GM12872 (cell line): ENCODE data around the gene BMP8B.

ENCODE experiments used
- TF ChIP-seq, protein P1 (sequence below): IDR thresholded peaks from 3 replicates; pipeline ENCODE4 v1.5.1; 2011; ENCODE audit warnings: low read depth, mild to moderate bottlenecking, low read length, moderate library complexity; ENCODE audit not compliant: insufficient read depth

Gene BMP8B

DNA sequence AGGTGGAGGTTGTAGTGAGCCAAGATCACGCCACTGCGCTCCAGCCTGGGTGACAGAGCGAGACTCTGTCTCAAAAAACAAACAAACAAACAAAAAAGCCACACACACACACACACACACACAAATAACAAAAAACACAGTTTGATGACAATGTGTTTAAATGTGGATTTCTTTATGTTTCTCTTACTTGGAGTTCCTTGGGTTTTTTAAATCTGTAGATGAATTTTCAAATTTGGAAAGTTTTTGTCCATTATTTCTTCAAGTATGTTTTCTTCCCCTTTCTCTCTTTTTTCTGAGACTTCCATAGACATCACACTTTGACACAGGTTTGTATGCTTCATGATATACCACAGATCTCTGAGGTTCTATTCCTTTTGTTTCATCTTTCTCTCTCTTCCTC is 62.1 kb downstream of the BMP8B start:
- TF ChIP-seq, protein P1, sequence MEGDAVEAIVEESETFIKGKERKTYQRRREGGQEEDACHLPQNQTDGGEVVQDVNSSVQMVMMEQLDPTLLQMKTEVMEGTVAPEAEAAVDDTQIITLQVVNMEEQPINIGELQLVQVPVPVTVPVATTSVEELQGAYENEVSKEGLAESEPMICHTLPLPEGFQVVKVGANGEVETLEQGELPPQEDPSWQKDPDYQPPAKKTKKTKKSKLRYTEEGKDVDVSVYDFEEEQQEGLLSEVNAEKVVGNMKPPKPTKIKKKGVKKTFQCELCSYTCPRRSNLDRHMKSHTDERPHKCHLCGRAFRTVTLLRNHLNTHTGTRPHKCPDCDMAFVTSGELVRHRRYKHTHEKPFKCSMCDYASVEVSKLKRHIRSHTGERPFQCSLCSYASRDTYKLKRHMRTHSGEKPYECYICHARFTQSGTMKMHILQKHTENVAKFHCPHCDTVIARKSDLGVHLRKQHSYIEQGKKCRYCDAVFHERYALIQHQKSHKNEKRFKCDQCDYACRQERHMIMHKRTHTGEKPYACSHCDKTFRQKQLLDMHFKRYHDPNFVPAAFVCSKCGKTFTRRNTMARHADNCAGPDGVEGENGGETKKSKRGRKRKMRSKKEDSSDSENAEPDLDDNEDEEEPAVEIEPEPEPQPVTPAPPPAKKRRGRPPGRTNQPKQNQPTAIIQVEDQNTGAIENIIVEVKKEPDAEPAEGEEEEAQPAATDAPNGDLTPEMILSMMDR: no peak

DNA sequence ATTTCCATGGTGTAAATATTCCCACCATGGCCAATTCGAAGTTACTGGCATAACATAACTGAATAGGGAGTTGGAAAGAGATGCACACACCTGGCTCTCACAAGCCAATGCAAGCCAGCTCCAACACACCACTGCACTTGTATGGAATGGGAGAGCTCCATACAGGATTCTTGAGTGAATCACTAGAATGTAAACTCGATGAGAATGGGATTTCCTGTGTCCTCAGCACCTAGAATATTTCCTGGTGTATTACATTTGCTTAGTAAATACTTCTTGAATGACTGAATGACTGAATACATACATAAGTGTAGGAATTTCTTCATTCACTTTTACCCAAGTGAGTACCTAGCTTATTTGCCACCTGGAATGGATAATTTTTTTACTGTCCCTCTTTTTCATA is 66.2 kb downstream of the BMP8B start:
- TF ChIP-seq, protein P1: no peak

DNA sequence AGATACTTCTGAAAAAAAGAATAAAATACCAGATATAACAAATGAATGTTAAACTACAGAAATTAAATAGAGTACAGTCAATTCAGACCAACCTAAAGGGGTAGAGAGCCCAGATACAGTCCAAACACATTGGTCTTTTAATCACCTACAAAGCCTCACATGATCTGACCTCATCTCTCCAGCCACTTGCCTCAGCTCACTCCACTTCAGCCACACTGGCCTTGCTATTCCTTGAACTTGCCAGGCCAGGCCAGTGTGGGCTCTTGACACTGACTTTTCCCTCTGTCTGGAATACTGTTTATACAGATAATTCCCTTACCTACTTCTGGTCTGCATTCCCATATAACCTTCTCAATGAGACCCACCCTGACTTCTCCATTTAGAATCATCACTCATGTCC is 67.0 kb downstream of the BMP8B start:
- TF ChIP-seq, protein P1: no peak

DNA sequence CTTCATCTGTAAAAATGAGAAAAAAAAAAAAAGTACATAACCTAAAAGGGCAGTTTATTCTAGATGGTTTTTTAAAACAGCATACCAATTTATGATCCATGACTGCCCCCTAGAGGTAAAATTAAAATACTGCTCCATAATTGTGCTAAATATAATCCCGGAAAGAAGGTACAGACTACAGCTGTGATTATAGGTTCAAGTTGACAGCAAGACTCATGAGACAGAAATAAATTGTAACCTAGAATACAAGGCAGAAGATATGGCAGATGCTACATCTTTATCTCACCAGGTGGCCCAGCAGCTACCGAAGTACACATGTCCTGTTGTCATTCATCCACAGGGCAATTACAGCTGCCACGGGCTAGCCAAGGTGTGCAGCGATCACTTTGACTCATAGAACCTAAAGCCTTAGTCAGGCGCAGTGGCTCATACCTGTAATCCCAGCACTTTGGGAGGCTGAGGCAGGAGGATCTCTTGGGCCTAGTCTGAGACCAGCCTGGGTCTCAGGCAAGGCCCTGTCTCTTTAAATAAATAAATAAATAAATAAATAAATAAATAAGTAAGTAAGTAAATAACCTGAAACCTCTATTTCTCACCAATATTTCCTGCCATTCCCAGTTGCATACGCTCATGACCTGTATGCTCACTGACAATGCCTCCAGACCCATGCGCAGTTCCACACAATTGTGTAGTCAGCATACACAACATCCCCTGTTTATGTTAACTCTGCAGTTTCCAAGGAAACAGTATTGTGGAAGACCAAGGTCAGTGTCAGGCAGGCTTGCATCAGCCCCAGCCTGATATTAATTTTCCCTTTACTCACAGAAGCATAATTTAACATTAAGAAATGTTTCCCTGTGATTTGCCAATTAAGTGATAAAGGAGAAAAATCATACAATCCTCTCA is 68.3 kb downstream of the BMP8B start:
- TF ChIP-seq, protein P1: peak; percentile 44; the same call in 1 of the 3 replicates

DNA sequence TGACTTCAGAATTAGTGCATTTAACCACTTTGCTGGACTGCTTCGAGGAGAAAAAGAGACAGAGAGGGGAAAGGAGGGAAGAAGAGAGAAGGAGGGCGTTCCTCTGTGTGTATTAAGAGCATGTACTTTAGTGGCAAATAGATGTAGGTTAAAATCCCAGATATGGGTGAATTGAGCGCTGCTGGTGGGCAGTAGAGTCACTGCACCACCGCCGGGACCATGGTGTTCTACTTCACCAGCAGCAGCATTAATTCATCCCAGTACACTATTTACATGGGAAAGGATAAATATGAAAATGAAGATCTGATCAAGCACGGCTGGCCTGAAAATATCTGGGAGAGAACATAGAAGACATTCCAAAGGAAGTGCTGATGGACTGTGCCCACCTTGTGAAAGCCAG is 70.9 kb downstream of the BMP8B start:
- TF ChIP-seq, protein P1: peak; percentile 24; the same call in 1 of the 3 replicates

DNA sequence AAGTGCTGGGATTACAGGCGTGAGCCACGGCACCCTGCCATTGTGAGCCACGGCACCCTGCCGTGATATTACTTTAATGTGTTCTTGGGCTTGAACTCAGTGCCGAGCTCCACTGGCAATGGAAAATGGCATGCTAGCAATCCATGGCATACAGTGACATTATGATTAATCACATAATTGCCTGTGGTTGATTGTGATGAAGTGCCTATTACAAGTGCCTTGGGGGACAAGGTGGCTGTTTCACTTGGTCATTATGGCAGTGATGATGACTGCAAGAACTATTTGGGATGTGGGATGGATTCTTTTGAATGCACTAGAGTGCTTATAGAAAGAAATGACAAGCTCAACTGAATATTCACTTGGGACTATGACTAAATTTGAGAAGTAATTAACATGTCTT is 75.1 kb downstream of the BMP8B start:
- TF ChIP-seq, protein P1: no peak

DNA sequence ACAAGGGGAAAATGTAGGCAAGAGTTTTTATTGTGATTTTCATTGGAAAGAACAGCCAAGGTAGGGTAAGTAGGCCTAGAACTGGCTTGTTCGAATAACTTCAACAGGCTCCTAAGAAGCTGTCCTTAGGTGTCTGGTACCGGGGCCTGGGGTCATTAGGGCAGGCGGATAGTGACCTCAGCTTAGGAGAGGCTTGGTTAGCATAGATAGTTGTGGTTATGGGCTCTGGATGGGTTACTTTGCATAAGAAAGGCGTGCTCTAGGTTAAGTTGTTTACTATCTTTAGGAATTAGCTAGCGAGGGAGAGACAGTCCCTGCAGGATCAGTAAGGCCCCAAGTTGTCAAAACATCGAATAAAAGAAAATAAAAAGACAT is 76.7 kb downstream of the BMP8B start:
- TF ChIP-seq, protein P1: no peak
